Liver (tissue), 3 donors: Measurements from ENCODE around the gene TEC.
"Not testable (repeated sequence)": the region's sequence is repeated elsewhere in the genome, so short reads cannot be mapped to it uniquely, and the experiment has no call there.

Experiments
- ATF3 ChIP-seq: IDR thresholded peaks from 2 replicates; pipeline ENCODE4 v1.6.1; 2016; ENCODE audit warnings: antibody characterized with exemption
- CTCF ChIP-seq: fragments of 150-350 bp; IDR thresholded peaks from 2 replicates; pipeline ENCODE4 v1.5.1; 2017; ENCODE audit warnings: improper control_type of control experiment, low read depth, low read length; ENCODE audit not compliant: missing input control
- EGR1 ChIP-seq, 2 donors: IDR thresholded peaks; 2 replicates each; pipeline ENCODE4 v1.6.1; 2016 to 2018; ENCODE audit warnings: antibody characterized with exemption in 2 of 2, low read depth in 2 of 2
- FOXA2 ChIP-seq: IDR thresholded peaks from 2 replicates; pipeline ENCODE4 v1.6.1; 2016; ENCODE audit warnings: antibody characterized with exemption
- GABPA ChIP-seq, 2 donors: IDR thresholded peaks in 1 of 2; conservative IDR thresholded peaks in 1 of 2; 2 replicates each; pipeline ENCODE4 v1.6.1; 2016; ENCODE audit warnings: antibody characterized with exemption in 2 of 2, mild to moderate bottlenecking in 1 of 2, moderate library complexity in 1 of 2
- HNF4A ChIP-seq, 2 donors: conservative IDR thresholded peaks; 2 replicates each; pipeline ENCODE4 v1.6.1; 2016; ENCODE audit warnings: antibody characterized with exemption in 2 of 2, mild to moderate bottlenecking in 2 of 2
- MAX ChIP-seq: IDR thresholded peaks from 2 replicates; pipeline ENCODE4 v1.6.1; 2016; ENCODE audit warnings: antibody characterized with exemption
- NR2F2 ChIP-seq: IDR thresholded peaks from 2 replicates; pipeline ENCODE4 v1.6.1; 2016; ENCODE audit warnings: antibody characterized with exemption
- RAD21 ChIP-seq, 2 donors: IDR thresholded peaks; 2 replicates each; pipeline ENCODE4 v1.6.1; 2016; ENCODE audit warnings: antibody characterized with exemption in 2 of 2, mild to moderate bottlenecking in 2 of 2
- REST ChIP-seq: IDR thresholded peaks from 2 replicates; pipeline ENCODE4 v1.6.1; 2016; ENCODE audit warnings: antibody characterized with exemption, mild to moderate bottlenecking
- SP1 ChIP-seq: IDR thresholded peaks from 2 replicates; pipeline ENCODE4 v1.6.1; 2018; ENCODE audit warnings: antibody characterized with exemption, mild to moderate bottlenecking
- TAF1 ChIP-seq: conservative IDR thresholded peaks from 2 replicates; pipeline ENCODE4 v1.6.1; 2016; ENCODE audit warnings: antibody characterized with exemption, mild to moderate bottlenecking
- YY1 ChIP-seq: IDR thresholded peaks from 2 replicates; pipeline ENCODE4 v1.6.1; 2016; ENCODE audit warnings: antibody characterized with exemption, mild to moderate bottlenecking
- ZBTB33 ChIP-seq: IDR thresholded peaks from 2 replicates; pipeline ENCODE4 v1.6.1; 2016; ENCODE audit warnings: antibody characterized with exemption
- donor health status: healthy.
- donor health status: healthy.

GRCh38 chr4:48164561-48164960 is 105.1 kb downstream of the TEC start:
- not testable (repeated sequence) for TF ChIP-seq CTCF; HNF4A (conservative IDR thresholded peaks at IDR 0.05); ZBTB33; SP1; RAD21 (IDR thresholded peaks at IDR 0.05); TAF1; EGR1 (IDR thresholded peaks at IDR 0.05; ENCODE audit: low read depth in 2 of 2); MAX; FOXA2; GABPA (IDR thresholded peaks at IDR 0.05 in 1 of 2, conservative IDR thresholded peaks at IDR 0.05 in 1 of 2); REST; ATF3; YY1; NR2F2
